Hematopoietic multipotent progenitor cell (in vitro differentiated cells): ENCODE results near the gene CNGB1. TPM values are rescaled to one million over a fixed set of nuclear protein-coding genes. Genes with fewer than 3 reads are reported as not detected.
"Not testable (repeated sequence)": the region's sequence is repeated elsewhere in the genome, so short reads cannot be mapped to it uniquely, and the experiment has no call there.

Experiments used
- DNase-seq, 3 donors: peaks; one replicate each; pipeline ENCODE4 v3.0.0-alpha.2; 2011 to 2015; ENCODE audit warnings: low read depth in 2 of 3, low spot score in 2 of 3
- total RNA-seq: library from RNA; depleted of rRNA; stranded (reverse); fragments of >200 nt; gene quantifications from one replicate; pipeline ENCODE4 v1.2.3, GENCODE V29; 2012

CNGB1 gene
- total RNA-seq, 1 donor: not detected

GRCh38 chr16:57868913-57869520 lies 101.9 kb downstream of the CNGB1 start:
- DNase-seq: no peak

GRCh38 chr16:57867000-57867561 lies 103.8 kb downstream of the CNGB1 start:
- DNase-seq: no peak

- no peak for DNase-seq
Observed at GRCh38 chr16:57866529-57866918, 104.4 kb downstream of the CNGB1 start.

GRCh38 chr16:57865746-57866528 lies 105.0 kb downstream of the CNGB1 start:
- DNase-seq: no peak

GRCh38 chr16:57863434-57864160 lies 107.3 kb downstream of the CNGB1 start:
- peak in 2 of 3 donors; percentile 22 to 42 for DNase-seq

- no peak for DNase-seq
Observed at GRCh38 chr16:57862698-57863433, 108.1 kb downstream of the CNGB1 start.

- DNase-seq: peak in 2 of 3 donors; percentile 23 to 36
Observed at GRCh38 chr16:57859331-57859730, 111.6 kb downstream of the CNGB1 start.

GRCh38 chr16:57858635-57859034 lies 112.3 kb downstream of the CNGB1 start:
- DNase-seq: no peak

GRCh38 chr16:57857991-57858390 lies 112.9 kb downstream of the CNGB1 start:
- DNase-seq: not testable (repeated sequence)

GRCh38 chr16:57855188-57855587 lies 115.7 kb downstream of the CNGB1 start:
- no peak for DNase-seq

- DNase-seq: no peak
Observed at GRCh38 chr16:57852189-57852588, 118.7 kb downstream of the CNGB1 start.

- DNase-seq: no peak
Observed at GRCh38 chr16:57848181-57848580, 122.7 kb downstream of the CNGB1 start.

- not testable (repeated sequence) for DNase-seq
Observed at GRCh38 chr16:57846931-57847330, 124.0 kb downstream of the CNGB1 start.

GRCh38 chr16:57846078-57846697 lies 124.7 kb downstream of the CNGB1 start:
- peak in 1 of 3 donors; percentile 10 for DNase-seq

GRCh38 chr16:57845115-57845514 lies 125.8 kb downstream of the CNGB1 start:
- DNase-seq: no peak

GRCh38 chr16:57844416-57845030 lies 126.4 kb downstream of the CNGB1 start:
- no peak for DNase-seq

GRCh38 chr16:57843400-57843799 lies 127.5 kb downstream of the CNGB1 start:
- DNase-seq: no peak

GRCh38 chr16:57842601-57843000 lies 128.3 kb downstream of the CNGB1 start:
- DNase-seq: no peak

- DNase-seq: no peak
Observed at GRCh38 chr16:57840833-57841232, 130.1 kb downstream of the CNGB1 start.

- no peak for DNase-seq
Observed at GRCh38 chr16:57838161-57838560, 132.8 kb downstream of the CNGB1 start.
